GM12873 (cell line): ENCODE measurements around the gene RPGRIP1L.

Experiments used
- TF ChIP-seq, protein P1 (sequence below): IDR thresholded peaks from 2 replicates; pipeline ENCODE4 v1.5.1; 2012; ENCODE audit warnings: low read depth, mild to moderate bottlenecking, moderate library complexity, low read length, control low read depth; ENCODE audit not compliant: insufficient read depth; ENCODE audit errors: missing control alignments

RPGRIP1L gene

DNA sequence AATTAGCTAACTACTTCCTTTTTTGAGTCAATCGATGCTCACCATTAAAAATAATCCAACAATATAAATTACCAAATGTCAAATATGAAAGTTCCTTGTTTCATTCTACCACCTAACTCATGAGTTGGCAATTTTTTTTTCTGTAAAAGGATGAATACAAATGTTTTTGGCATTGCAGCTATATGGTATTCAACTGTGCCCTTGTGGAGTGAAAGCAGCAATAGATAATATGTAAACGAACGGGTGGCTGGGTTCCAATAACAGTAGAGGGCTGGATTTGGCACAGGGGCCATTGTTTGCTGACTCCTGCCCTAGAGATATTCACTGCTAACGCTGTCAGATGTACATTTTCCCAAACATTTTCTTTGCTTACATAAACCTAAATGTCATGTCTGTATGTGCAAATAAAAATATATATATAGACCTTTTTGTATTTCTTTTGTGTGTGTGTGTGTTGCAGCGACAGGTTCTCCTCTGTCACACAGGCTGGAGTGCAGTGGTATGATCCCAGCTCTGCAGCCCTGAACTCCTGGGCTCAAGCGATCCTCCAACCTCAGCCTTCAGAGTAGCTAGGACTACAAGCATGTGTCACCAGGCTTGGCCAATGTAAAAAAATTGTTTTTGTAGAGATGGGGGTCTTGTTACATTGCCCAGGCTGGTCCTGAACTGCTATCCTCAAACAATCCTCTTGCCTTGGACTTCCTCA is 73.9 kb downstream of the RPGRIP1L start:
- TF ChIP-seq, protein P1, sequence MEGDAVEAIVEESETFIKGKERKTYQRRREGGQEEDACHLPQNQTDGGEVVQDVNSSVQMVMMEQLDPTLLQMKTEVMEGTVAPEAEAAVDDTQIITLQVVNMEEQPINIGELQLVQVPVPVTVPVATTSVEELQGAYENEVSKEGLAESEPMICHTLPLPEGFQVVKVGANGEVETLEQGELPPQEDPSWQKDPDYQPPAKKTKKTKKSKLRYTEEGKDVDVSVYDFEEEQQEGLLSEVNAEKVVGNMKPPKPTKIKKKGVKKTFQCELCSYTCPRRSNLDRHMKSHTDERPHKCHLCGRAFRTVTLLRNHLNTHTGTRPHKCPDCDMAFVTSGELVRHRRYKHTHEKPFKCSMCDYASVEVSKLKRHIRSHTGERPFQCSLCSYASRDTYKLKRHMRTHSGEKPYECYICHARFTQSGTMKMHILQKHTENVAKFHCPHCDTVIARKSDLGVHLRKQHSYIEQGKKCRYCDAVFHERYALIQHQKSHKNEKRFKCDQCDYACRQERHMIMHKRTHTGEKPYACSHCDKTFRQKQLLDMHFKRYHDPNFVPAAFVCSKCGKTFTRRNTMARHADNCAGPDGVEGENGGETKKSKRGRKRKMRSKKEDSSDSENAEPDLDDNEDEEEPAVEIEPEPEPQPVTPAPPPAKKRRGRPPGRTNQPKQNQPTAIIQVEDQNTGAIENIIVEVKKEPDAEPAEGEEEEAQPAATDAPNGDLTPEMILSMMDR, result no peak

DNA sequence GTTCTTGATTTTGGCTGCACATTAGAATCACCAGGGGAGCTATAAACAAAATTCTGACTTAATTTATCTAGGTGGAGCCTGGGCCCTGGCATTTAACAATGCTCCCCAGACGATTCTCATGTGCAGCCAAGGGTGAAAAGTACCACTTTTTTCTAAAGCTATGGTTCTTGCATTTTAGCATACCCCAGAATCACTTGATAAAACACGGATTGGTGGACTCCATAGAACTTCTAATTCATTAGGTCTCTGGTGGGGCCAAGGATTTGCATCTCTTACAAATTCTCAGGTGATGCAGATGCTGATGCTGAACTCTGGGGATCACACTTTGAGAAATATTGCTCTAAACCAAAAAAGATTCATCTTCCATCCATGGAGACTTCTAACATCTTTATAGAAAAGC is 74.5 kb downstream of the RPGRIP1L start:
- TF ChIP-seq, protein P1, result no peak

DNA sequence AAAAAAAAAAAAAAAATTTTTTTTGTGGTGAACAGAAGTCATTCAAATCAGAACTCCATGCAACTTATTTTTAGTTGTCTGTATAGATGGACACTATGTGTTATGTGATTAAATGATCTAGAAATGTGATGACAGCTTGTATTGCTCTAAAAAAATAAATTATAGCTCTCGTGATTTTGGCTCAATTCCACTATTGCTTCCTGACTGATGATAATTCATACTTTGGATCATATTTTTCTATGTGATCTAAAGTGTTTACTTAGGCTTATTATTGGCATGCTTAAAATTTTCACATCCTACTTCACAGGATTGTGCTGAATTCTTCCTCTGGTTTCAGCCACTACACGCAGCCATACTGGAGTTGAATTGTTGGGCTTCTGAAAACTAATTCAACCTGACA is 76.8 kb downstream of the RPGRIP1L start:
- TF ChIP-seq, protein P1, result no peak

DNA sequence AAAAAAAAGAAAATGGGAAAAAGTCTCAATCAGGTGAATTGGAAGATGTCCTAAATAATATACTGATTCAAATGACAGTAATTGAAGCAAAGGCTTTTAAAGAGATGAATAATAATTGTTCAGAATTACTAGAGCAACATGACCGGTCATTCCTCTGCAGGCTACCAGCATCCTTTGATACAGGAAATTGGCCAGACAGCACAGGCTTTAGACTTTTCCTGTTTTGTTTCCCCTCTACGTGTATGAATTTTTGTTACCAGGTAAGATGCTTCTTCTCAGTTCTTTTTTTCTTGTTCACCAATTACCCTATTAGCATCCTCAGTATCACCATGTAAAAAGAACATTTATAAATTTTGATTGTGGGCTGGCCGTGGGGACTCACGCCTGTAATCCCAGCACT is 77.5 kb downstream of the RPGRIP1L start:
- TF ChIP-seq, protein P1, result no peak

DNA sequence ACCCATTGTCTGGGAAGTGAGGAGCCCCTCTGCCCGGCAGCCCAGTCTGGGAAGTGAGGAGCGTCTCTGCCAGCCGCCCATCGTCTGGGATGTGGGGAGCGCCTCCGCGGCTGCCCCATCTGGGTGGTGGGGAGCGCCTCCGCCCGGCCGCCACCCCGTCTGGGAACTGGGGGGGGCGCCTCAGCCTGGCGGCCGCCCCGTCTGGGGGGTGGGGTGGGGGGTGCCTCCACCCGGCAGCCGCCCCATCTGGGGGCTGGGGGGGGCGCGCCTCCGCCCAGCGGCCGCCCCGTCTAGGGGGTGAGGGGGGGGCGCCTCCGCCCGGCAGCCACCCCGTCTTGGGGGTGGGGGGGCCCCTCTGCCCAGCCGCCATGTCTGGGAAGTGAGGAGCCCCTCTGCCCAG is 78.4 kb downstream of the RPGRIP1L start:
- TF ChIP-seq, protein P1, result no peak

DNA sequence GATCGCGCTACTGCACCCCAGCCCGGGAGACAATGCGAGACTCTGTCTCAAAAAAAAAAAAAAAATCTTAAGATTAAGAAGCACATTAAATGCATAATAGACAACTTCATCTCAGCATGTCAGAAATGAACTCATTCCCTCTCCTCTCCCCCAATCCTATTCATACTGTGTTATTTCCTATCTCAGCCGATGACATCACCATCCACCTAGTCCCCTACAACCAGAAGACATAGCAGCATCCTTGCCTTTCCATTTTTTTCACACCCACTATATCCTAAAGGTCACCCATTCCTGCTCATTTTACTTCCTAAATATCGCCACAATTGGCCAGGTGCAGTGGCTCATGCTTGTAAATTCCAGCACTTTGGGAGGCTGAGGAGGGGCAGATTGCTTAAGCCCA is 81.3 kb downstream of the RPGRIP1L start:
- TF ChIP-seq, protein P1, result no peak

DNA sequence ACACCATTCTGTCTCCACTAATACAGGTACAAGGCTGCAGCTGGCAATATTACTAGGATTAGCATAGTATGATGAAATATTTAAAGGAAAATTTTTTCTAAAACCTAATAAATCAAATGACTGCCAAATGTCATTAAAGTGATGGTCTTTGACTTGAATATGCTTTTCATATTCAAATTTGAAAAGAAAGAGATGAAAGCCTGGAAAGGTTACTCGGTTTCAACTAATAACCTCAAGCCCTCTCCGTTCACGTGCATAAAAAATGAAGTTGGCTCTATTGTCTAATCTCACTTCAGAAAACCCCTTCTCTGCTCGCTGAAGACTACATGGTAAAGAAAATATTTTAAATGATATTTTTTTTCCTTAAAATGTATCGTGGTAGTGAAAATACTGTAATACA is 83.2 kb downstream of the RPGRIP1L start:
- TF ChIP-seq, protein P1, result no peak
